ENCODE results near the gene RERE. TPM values are rescaled to one million over a fixed set of nuclear protein-coding genes. Genes with fewer than 3 reads are reported as not detected.

The RERE gene
- total and polyA plus RNA-seq, 2 experiments from 2014 or later, result 39.8 to 62.8 TPM

GRCh38 chr1:8374356-8374755 is 443.1 kb downstream of the RERE start:
- no peak for DNase-seq (ENCODE audit: low spot score)
- TF ChIP-seq CTCF (IDR thresholded peaks at IDR 0.05; ENCODE audit: poor library complexity), result no peak
- TF ChIP-seq EZH2phosphoT487 (IDR thresholded peaks at IDR 0.05; ENCODE audit: low read depth, severe bottlenecking, unreplicated experiment), result no peak
- no peak for TF ChIP-seq EZH2 (IDR thresholded peaks at IDR 0.05; ENCODE audit: borderline replicate concordance)
- no peaks in the 10 kb centered on the region for H3K27me3 ChIP-seq
- no peaks in the 10 kb centered on the region for H3K9me3 ChIP-seq (ENCODE audit: low read depth)
- no peak overlapping the region for H2AFZ ChIP-seq
- peak overlapping the region; percentile 61 for H3K27ac ChIP-seq
- H3K36me3 ChIP-seq (replicated peaks; ENCODE audit: insufficient read depth, low read depth), result no peaks in the 10 kb centered on the region
- no peak overlapping the region for H3K4me3 ChIP-seq
- H3K4me2 ChIP-seq, result no peak overlapping the region
- H4K20me1 ChIP-seq (ENCODE audit: insufficient read depth, poor library complexity, severe bottlenecking), result peaks cover 80% of the 10 kb centered on the region
- peaks cover 65% of the 10 kb centered on the region for H3K4me1 ChIP-seq (ENCODE audit: insufficient read depth)
- peaks cover 91% of the 10 kb centered on the region for H3K79me2 ChIP-seq
- H3K9me2 ChIP-seq (replicated peaks; ENCODE audit: insufficient read depth), result no peaks in the 10 kb centered on the region
- 68% methylated on average over 5 of the region's 5 CpGs for WGBS (ENCODE audit: low lambda C conversion rate, missing lambda C conversion rate)

- WGBS (ENCODE audit: low lambda C conversion rate, missing lambda C conversion rate), result 35% methylated on average over 19 of the region's 19 CpGs
- Histone ChIP-seq H3K9me2 (replicated peaks; ENCODE audit: insufficient read depth) (no peaks in the 10 kb centered on the region), H3K79me2 (peaks cover 91% of the 10 kb centered on the region), H4K20me1 (ENCODE audit: insufficient read depth, poor library complexity, severe bottlenecking) (peaks cover 77% of the 10 kb centered on the region), H3K36me3 (replicated peaks; ENCODE audit: insufficient read depth, low read depth) (no peaks in the 10 kb centered on the region), H3K4me1 (ENCODE audit: insufficient read depth) (peaks cover 59% of the 10 kb centered on the region), H3K27me3 (no peaks in the 10 kb centered on the region), H3K27ac (peak overlapping the region; percentile 61), H3K9me3 (ENCODE audit: low read depth) (no peaks in the 10 kb centered on the region), H3K4me2 (no peak overlapping the region), H3K4me3 (no peak overlapping the region), H2AFZ (no peak overlapping the region)
- TF ChIP-seq EZH2 (IDR thresholded peaks at IDR 0.05; ENCODE audit: borderline replicate concordance) (no peak), CTCF (IDR thresholded peaks at IDR 0.05; ENCODE audit: poor library complexity) (no peak), EZH2phosphoT487 (IDR thresholded peaks at IDR 0.05; ENCODE audit: low read depth, severe bottlenecking, unreplicated experiment) (no peak)
- DNase-seq (ENCODE audit: low spot score), result peak; percentile 70
Observed at GRCh38 chr1:8373581-8374241, 443.7 kb downstream of the RERE start.

GRCh38 chr1:8373125-8373524 is 444.3 kb downstream of the RERE start:
- TF ChIP-seq CTCF (IDR thresholded peaks at IDR 0.05; ENCODE audit: poor library complexity) (no peak), EZH2 (IDR thresholded peaks at IDR 0.05; ENCODE audit: borderline replicate concordance) (no peak), EZH2phosphoT487 (IDR thresholded peaks at IDR 0.05; ENCODE audit: low read depth, severe bottlenecking, unreplicated experiment) (no peak)
- Histone ChIP-seq H3K79me2 (peaks cover 92% of the 10 kb centered on the region), H2AFZ (no peak overlapping the region), H4K20me1 (ENCODE audit: insufficient read depth, poor library complexity, severe bottlenecking) (peaks cover 77% of the 10 kb centered on the region), H3K4me2 (no peak overlapping the region), H3K36me3 (replicated peaks; ENCODE audit: insufficient read depth, low read depth) (no peaks in the 10 kb centered on the region), H3K9me2 (replicated peaks; ENCODE audit: insufficient read depth) (no peaks in the 10 kb centered on the region), H3K4me1 (ENCODE audit: insufficient read depth) (peaks cover 54% of the 10 kb centered on the region), H3K27me3 (no peaks in the 10 kb centered on the region), H3K9me3 (ENCODE audit: low read depth) (no peaks in the 10 kb centered on the region), H3K4me3 (no peak overlapping the region), H3K27ac (peak overlapping the region; percentile 61)
- no peak for DNase-seq (ENCODE audit: low spot score)
- WGBS (ENCODE audit: low lambda C conversion rate, missing lambda C conversion rate), result 62% methylated on average over 3 of the region's 3 CpGs

Data from hepatocyte (in vitro differentiated cells).